ACC112 (cell line): ENCODE results near the gene PER3.

Experiments used
- H2AFZ ChIP-seq: fragments of 200-600 bp; sonication (generic); one replicate; pipeline ENCODE4 v1.6.0; 2017; ENCODE audit warnings: antibody characterized with exemption, low read length; ENCODE audit not compliant: unreplicated experiment
- H3K27ac ChIP-seq: fragments of 200-600 bp; sonication (generic); 2 replicates; pipeline ENCODE4 v1.5.1; 2014; ENCODE audit warnings: low read depth, mild to moderate bottlenecking, antibody characterized with exemption, low read length, moderate library complexity
- H3K27me3 ChIP-seq: fragments of 200-600 bp; sonication (generic); 2 replicates; pipeline ENCODE4 v1.6.1; 2014; ENCODE audit warnings: mild to moderate bottlenecking, antibody characterized with exemption, low read length, moderate library complexity, mixed read lengths; ENCODE audit not compliant: insufficient read depth
- H3K36me3 ChIP-seq: fragments of 200-600 bp; sonication (generic); 2 replicates; pipeline ENCODE4 v1.6.1; 2016; ENCODE audit warnings: mild to moderate bottlenecking, antibody characterized with exemption, low read length, moderate library complexity, mixed read lengths; ENCODE audit not compliant: insufficient read depth
- H3K4me1 ChIP-seq: fragments of 200-600 bp; sonication (generic); one replicate; pipeline ENCODE4 v1.6.1; 2016; ENCODE audit warnings: low read length, mixed read lengths; ENCODE audit not compliant: insufficient read depth, unreplicated experiment, control insufficient read depth
- H3K4me3 ChIP-seq: fragments of 200-600 bp; sonication (generic); 2 replicates; pipeline ENCODE4 v1.5.1; 2014; ENCODE audit warnings: mild to moderate bottlenecking, low read depth, low read length
- H3K79me2 ChIP-seq: fragments of 200-600 bp; sonication (generic); one replicate; pipeline ENCODE4 v1.6.0; 2016; ENCODE audit warnings: low read length; ENCODE audit not compliant: control insufficient read depth, unreplicated experiment, insufficient read depth

Gene PER3

DNA sequence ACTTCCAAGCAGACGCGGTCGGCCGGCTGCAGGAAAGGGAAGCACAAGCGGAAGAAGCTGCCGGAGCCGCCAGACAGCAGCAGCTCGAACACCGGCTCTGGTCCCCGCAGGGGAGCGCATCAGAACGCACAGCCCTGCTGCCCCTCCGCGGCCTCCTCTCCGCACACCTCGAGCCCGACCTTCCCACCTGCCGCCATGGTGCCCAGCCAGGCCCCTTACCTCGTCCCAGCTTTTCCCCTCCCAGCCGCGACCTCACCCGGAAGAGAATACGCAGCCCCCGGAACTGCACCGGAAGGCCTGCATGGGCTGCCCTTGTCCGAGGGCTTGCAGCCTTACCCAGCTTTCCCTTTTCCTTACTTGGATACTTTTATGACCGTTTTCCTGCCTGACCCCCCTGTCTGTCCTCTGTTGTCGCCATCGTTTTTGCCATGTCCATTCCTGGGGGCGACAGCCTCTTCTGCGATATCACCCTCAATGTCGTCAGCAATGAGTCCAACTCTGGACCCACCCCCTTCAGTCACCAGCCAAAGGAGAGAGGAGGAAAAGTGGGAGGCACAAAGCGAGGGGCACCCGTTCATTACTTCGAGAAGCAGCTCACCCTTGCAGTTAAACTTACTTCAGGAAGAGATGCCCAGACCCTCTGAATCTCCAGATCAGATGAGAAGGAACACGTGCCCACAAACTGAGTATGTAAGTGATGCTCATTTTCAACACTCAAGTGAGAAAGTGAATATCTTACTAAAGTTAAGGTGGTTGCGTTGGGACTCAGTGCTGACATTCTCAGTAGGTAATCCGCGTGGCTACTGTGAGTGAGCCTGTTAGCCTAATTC, 43.2 kb downstream of the PER3 start:
- H3K4me3 ChIP-seq, result no peak overlapping the region; the same call in 1 of the 2 replicates
- H3K79me2 ChIP-seq, result no peaks in the 10 kb centered on the region
- no peak overlapping the region for H3K27ac ChIP-seq
- H3K27me3 ChIP-seq, result no peaks in the 10 kb centered on the region
- 0 out of 2 replicates have a peak, but pooled peaks cover 7% of the 10 kb centered on the region for H3K36me3 ChIP-seq
- no peak overlapping the region for H2AFZ ChIP-seq
- no peaks in the 10 kb centered on the region for H3K4me1 ChIP-seq

DNA sequence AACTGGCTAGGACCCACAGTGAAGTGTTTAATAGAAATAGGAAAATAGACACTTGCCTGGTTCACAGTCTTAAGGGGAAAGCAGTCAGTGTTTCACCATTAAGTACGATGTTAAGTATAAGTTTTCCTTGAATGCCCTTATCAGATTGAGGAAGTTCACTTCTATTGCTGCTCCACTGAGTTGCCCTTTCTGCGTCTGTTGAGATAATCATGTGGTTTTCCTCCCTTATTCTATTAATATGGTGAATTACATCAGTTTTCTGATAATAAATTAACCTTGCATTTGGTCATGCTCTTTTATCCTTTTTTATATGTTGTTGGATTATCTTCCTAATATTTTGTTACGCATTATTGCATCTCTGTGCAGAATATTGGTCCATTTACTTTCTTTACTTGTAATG, 47.4 kb downstream of the PER3 start:
- no peaks in the 10 kb centered on the region for H3K79me2 ChIP-seq
- H3K27ac ChIP-seq, result no peak overlapping the region
- no peak overlapping the region for H2AFZ ChIP-seq
- peaks cover 19% of the 10 kb centered on the region for H3K36me3 ChIP-seq
- no peaks in the 10 kb centered on the region for H3K4me1 ChIP-seq
- H3K4me3 ChIP-seq, result no peak overlapping the region
- no peaks in the 10 kb centered on the region for H3K27me3 ChIP-seq

DNA sequence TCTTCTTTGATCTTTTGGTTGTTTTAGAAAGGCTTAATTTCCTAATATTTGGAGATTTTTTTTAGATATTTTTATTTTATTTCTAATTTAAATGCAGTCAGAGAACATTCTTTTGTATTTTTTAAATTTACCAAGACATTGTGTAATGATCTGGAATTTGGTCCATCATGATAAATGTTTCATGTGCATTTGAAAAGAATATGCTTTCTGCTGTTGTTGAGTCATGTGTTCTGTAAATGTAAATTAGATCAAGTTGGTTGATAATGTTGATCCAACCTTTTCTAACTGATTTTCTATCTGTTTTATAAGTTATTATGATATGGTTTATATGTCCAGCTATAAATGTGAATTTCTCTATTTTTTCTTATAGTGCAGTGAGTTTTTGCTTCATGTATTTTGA, 48.9 kb downstream of the PER3 start:
- no peaks in the 10 kb centered on the region for H3K27me3 ChIP-seq
- no peaks in the 10 kb centered on the region for H3K79me2 ChIP-seq
- H3K4me1 ChIP-seq, result no peaks in the 10 kb centered on the region
- no peak overlapping the region for H3K4me3 ChIP-seq
- H2AFZ ChIP-seq, result no peak overlapping the region
- H3K27ac ChIP-seq, result no peak overlapping the region
- H3K36me3 ChIP-seq, result peaks cover 34% of the 10 kb centered on the region

DNA sequence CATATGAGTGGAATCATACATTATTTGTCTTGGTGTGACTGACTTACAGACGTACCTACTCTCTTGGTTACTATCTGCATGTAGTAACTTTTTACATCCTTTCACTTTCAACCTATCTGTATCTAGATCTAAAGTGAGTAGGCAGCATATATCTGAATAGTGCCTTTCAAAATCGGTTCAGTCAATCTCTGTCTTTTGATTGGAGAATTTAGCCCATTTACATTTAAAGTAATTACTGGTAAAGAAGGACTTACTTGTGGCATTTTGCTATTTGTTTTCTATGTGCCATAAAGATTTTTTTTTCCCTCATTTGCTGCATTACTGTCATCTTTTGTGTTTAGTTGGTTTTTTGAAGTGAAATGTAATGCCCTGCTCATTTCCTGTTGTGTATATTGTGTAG, 54.6 kb downstream of the PER3 start:
- Histone ChIP-seq H2AFZ (no peak overlapping the region), H3K4me3 (no peak overlapping the region), H3K4me1 (no peaks in the 10 kb centered on the region), H3K27ac (no peak overlapping the region), H3K79me2 (no peaks in the 10 kb centered on the region), H3K27me3 (no peaks in the 10 kb centered on the region), H3K36me3 (peaks cover 53% of the 10 kb centered on the region)

DNA sequence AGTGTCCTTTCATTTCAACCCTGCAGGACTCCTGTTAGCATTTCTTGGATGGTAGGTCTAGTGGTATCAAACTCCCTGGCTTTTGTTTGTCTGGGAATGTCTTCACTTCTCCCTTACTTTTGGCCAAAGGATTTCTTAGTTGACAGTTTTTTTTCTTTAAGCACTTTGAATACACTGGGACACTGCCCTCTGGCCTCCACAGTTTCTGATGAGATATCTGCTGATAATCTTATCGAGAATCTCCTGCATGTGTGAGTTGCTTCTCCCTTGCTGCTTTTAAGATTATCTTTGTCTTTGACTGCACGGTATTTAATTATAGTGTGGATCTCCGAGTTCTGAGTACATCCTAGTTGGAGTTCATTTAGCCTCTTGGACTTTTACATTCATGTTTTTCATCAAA, 55.4 kb downstream of the PER3 start:
- no peaks in the 10 kb centered on the region for H3K27me3 ChIP-seq
- no peaks in the 10 kb centered on the region for H3K4me1 ChIP-seq
- H3K36me3 ChIP-seq, result peaks cover 51% of the 10 kb centered on the region
- no peaks in the 10 kb centered on the region for H3K79me2 ChIP-seq
- H3K27ac ChIP-seq, result no peak overlapping the region
- H2AFZ ChIP-seq, result no peak overlapping the region
- no peak overlapping the region for H3K4me3 ChIP-seq

GRCh38 chr1:7842517-7842916, 58.4 kb downstream of the PER3 start:
- Histone ChIP-seq H3K4me3 (no peak overlapping the region), H3K27ac (no peak overlapping the region), H3K36me3 (peaks cover 31% of the 10 kb centered on the region), H3K4me1 (peaks cover 6% of the 10 kb centered on the region), H3K79me2 (no peaks in the 10 kb centered on the region), H2AFZ (no peak overlapping the region), H3K27me3 (no peaks in the 10 kb centered on the region)

- Histone ChIP-seq H3K27me3 (no peaks in the 10 kb centered on the region), H3K79me2 (no peaks in the 10 kb centered on the region), H2AFZ (no peak overlapping the region), H3K27ac (no peak overlapping the region), H3K36me3 (0 out of 2 replicates have a peak, but pooled peaks cover 5% of the 10 kb centered on the region), H3K4me1 (peaks cover 10% of the 10 kb centered on the region), H3K4me3 (no peak overlapping the region)
Observed at GRCh38 chr1:7845761-7846160, 61.7 kb downstream of the PER3 start.

DNA sequence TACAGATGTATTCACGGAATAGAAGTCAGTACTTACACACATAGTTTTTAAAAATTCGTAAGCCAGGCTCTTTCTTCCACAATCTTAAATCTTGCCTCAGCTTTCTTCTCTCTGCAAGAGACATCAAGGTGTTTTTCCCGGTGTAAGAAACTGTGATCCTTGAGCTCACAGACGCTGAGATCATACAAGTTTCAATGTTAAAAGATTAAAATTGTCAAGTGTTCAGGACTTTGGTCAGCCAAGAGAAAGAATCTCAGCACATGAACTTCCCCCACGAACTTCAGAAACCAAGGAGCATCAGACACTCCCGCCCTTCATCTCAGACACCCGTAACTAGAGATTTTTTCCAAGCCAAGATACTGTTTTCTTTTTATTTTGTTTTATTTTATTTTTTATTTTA, 62.6 kb downstream of the PER3 start:
- Histone ChIP-seq H3K4me3 (no peak overlapping the region), H2AFZ (no peak overlapping the region), H3K27ac (no peak overlapping the region), H3K79me2 (no peaks in the 10 kb centered on the region), H3K27me3 (no peaks in the 10 kb centered on the region), H3K4me1 (peaks cover 10% of the 10 kb centered on the region), H3K36me3 (0 out of 2 replicates have a peak, but pooled peaks cover 5% of the 10 kb centered on the region)

DNA sequence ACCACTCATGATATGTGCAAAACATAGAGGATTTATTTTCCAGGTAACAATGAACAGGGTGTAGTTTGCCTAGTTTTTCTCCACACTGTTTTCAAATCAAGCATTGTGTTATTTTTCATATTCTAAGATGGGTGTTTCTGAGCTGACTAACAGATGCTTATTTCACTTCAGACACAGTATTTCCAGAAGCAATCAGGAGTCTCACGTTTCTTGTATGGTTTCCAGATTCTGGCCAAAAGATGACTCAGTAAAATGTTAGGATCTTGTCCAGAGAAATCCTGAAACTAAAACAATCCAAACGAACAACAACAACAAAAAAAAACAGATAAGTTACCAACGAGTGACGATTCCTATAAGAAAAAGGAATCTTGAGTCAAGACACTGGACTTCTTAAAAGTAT, 63.5 kb downstream of the PER3 start:
- Histone ChIP-seq H3K36me3 (0 out of 2 replicates have a peak, but pooled peaks cover 4% of the 10 kb centered on the region), H2AFZ (no peak overlapping the region), H3K27me3 (no peaks in the 10 kb centered on the region), H3K4me3 (no peak overlapping the region; the same call in 1 of the 2 replicates), H3K79me2 (no peaks in the 10 kb centered on the region), H3K27ac (peak overlapping the region; percentile 41; the same call in 1 of the 2 replicates), H3K4me1 (peaks cover 10% of the 10 kb centered on the region)

- no peak overlapping the region for H3K4me3 ChIP-seq
- no peaks in the 10 kb centered on the region for H3K79me2 ChIP-seq
- H2AFZ ChIP-seq, result no peak overlapping the region
- H3K27me3 ChIP-seq, result no peaks in the 10 kb centered on the region
- no peaks in the 10 kb centered on the region for H3K36me3 ChIP-seq
- no peak overlapping the region for H3K27ac ChIP-seq
- peaks cover 10% of the 10 kb centered on the region for H3K4me1 ChIP-seq
Observed at GRCh38 chr1:7850786-7851185, 66.7 kb downstream of the PER3 start.
